GM10266 (cell line): Measurements from ENCODE around the gene NFKBIA.

ENCODE experiments used
- DNase-seq: peaks from one replicate; pipeline ENCODE4 v3.0.0; 2012; ENCODE audit errors: extremely low spot score
- CTCF ChIP-seq: IDR thresholded peaks from 2 replicates; pipeline ENCODE4 v1.5.1; 2012; ENCODE audit warnings: mild to moderate bottlenecking, low read depth; ENCODE audit not compliant: control insufficient read depth, insufficient read depth; ENCODE audit errors: missing control alignments

NFKBIA gene

DNA sequence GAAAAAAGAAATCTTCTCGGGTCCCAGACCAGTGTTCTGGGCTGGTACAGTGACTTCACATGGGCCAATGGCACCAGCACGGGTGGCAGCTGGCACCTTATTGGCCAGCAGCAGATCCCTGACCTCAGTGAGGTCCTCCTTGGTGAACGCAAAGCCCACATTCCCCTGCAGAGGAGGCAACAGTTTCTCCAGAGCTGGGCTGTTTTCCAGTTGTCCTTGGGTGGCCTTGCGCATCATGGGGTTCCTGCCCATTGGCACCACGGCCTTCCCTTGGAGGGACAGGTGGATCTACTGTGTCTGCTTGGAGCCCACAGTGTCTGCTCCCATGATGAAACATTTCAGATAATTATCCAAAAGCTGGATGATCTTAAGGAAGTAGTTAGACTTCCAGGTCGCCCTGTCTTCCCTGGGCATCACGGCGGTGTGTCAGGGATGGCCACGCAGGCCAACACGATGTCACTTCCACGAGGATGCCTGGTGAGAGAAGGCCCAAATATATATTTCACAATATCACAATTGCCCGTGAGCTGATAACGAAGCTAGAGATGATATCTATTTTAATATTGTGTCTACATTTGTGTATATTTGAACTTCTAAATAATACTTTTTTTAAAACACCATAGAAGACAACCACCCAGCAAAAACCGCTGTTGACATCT is 15.8 kb downstream of the NFKBIA start:
- TF ChIP-seq CTCF, result no peak
- DNase-seq, result no peak

GRCh38 chr14:35387713-35388579 is 16.6 kb downstream of the NFKBIA start:
- DNase-seq, result no peak
- TF ChIP-seq CTCF, result no peak

GRCh38 chr14:35387219-35387618 is 17.3 kb downstream of the NFKBIA start:
- no peak for DNase-seq
- no peak for TF ChIP-seq CTCF

DNA sequence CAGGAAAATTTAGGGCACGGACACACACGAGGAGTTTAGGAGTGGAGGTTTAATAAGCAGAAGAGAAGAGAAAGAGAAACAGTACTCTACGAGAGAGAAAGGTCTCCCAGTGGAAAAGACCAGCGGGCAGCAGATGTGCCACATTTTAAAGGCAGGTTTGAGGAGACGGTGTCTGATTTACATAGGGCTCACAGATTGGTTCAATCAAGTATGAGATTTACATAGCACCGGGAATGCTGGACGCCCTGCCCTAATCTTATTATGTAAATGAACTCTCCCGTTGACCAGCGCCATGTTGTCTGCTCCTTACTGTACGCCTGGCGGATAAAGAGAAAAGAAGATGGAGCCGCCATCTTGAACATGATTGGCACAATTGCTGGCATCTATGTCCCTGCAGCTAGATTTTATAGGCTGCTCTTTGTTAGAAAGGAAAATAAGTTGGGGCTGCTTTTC is 17.9 kb downstream of the NFKBIA start:
- no peak for DNase-seq
- no peak for TF ChIP-seq CTCF

GRCh38 chr14:35385042-35385839 is 19.3 kb downstream of the NFKBIA start:
- no peak for TF ChIP-seq CTCF
- no peak for DNase-seq

DNA sequence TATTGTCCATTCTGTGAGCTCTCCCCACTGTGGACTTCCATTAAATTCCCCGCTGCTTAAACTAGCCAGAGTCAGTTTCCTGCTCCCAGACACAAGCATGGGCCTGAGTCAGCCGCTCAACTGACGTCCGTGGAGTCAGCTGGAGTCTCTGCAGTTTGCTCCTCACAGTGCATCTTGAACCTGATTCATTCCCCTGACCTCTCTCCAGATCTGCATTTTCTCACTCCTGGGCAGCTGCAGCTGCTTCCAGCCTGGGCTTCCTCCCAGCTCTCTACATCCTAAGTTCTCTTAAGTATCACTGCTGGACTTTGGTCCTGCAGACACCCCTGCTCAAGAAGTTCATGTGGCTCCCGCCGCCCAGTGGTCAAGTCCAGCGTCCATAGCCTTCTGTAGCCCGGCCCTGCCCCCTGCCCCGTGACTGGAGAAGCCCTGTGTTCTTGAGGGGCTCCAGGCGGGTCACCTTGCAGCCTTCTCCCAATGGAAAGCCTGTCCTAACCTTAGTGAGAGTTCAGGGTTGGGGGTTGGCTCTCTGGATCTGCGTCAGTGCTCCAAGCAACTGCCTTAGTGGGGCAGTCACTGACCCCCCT is 20.0 kb downstream of the NFKBIA start:
- TF ChIP-seq CTCF, result no peak
- DNase-seq, result no peak
